ENCODE results near the gene FGF5. TPM values are rescaled to one million over a fixed set of nuclear protein-coding genes. Genes with fewer than 3 reads are reported as not detected.

The FGF5 gene
- total and polyA plus RNA-seq, 2 of the 13 experiments (the other 11 are each of a cell fraction or from before 2014, with no cell fraction given), result not detected

DNA sequence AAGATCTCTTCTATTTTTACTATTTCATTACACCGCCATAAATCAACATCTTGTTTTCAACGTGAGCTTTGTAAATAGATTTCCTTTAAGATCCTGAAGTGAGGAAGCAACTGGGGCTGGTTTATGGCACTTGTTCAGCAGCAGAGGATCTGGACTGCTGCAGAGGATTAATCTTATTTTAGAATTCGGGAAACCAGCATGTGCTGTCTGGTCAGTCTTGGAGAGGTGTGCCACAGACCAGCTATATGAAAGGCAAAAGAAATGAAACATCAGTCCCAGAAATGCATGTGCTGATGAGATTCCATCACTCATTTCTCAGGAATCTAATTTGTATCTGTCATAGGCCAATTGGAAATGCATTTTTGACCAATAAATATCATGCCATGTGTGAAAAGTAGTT lies 45.8 kb upstream of the FGF5 start:
- WGBS (ENCODE audit: low lambda C conversion rate), result 0% methylated on average over 3 of the region's 3 CpGs
- Histone ChIP-seq H3K27me3 (ENCODE audit: control insufficient read depth in 1 of 2, insufficient read depth in 2 of 2, low read length in 2 of 2) (no peaks in the 10 kb centered on the region), H3K27ac (ENCODE audit: extremely low read length, insufficient read depth, low read length) (no peak overlapping the region), H4K20me1 (ENCODE audit: insufficient read depth, low read length) (no peaks in the 10 kb centered on the region), H3K4me3 (replicated peaks in 1 of 3; ENCODE audit: insufficient read depth in 1 of 3, low read depth in 2 of 3, low read length in 3 of 3) (no peak overlapping the region), H3K9me3 (ENCODE audit: low read length) (no peaks in the 10 kb centered on the region), H3K79me2 (ENCODE audit: insufficient read depth, low read length) (no peaks in the 10 kb centered on the region), H2AFZ (ENCODE audit: low read length) (no peak overlapping the region), H3K36me3 (replicated peaks in 1 of 2; ENCODE audit: control insufficient read depth in 1 of 2, insufficient read depth in 2 of 2, low read length in 2 of 2) (no peaks in the 10 kb centered on the region), H3K4me1 (ENCODE audit: insufficient read depth, low read length) (no peaks in the 10 kb centered on the region), H3K9ac (ENCODE audit: insufficient read depth, low read depth, low read length) (no peak overlapping the region), H3K4me2 (ENCODE audit: low read depth, low read length) (no peak overlapping the region)
- no peak for ATAC-seq
- TF ChIP-seq MATR3 (CRISPR knock-in tag; IDR thresholded peaks at IDR 0.05), result no peak
- TF ChIP-seq, protein P1, sequence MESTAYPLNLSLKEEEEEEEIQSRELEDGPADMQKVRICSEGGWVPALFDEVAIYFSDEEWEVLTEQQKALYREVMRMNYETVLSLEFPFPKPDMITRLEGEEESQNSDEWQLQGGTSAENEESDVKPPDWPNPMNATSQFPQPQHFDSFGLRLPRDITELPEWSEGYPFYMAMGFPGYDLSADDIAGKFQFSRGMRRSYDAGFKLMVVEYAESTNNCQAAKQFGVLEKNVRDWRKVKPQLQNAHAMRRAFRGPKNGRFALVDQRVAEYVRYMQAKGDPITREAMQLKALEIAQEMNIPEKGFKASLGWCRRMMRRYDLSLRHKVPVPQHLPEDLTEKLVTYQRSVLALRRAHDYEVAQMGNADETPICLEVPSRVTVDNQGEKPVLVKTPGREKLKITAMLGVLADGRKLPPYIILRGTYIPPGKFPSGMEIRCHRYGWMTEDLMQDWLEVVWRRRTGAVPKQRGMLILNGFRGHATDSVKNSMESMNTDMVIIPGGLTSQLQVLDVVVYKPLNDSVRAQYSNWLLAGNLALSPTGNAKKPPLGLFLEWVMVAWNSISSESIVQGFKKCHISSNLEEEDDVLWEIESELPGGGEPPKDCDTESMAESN (CRISPR knock-in tag; conservative IDR thresholded peaks at IDR 0.05), result no peak
- no peak for TF ChIP-seq ZNF12 (CRISPR knock-in tag; IDR thresholded peaks at IDR 0.05)
- intact Hi-C loops (cut with micrococcal nuclease; ENCODE audit: unreplicated experiment) (loop anchor here (5.0 kb wide), 1 partner anchor 117 kb away; the partner anchor contains the start of gene CFAP299), in situ Hi-C loops (cut with HindIII; ENCODE audit: extremely low pct_ligation_motif_present, low pct_unique_long_range_greater_than_20kb) (loop anchor here (25.0 kb wide), 1 partner anchor 308 kb away; no protein-coding TSS in a partner anchor)
- POLR2A ChIA-PET, result no interaction called here
- FAIRE-seq, result no peak
- CTCF ChIA-PET (ENCODE audit: low intra/inter-chr PET ratio, low total read pairs), result no interaction called here
- BruUV-seq (replicated peaks), result no TSS peak
- DNase-seq (ENCODE audit: low spot score), result no peak

DNA sequence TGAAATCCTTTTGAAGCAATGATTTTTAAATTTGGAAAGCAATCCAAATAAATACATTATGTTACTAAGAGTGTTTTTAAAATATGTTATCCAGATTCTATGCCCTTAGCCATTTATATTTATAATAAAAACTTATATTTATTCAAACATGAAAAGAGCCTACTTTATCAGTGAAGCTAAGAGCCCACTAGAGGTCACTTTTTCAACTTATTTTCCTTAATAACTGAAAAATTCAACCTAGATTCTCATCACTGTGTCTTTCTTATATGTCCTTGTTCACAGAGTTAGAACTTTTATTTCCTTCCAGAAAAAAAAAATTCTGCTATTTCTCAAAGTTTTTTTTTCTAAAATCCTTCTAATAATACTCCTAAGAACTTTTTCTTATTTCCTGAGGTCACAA lies 45.3 kb upstream of the FGF5 start:
- Histone ChIP-seq H3K4me3 (replicated peaks in 1 of 3; ENCODE audit: insufficient read depth in 1 of 3, low read depth in 2 of 3, low read length in 3 of 3) (no peak overlapping the region), H3K4me2 (ENCODE audit: low read depth, low read length) (no peak overlapping the region), H3K4me1 (ENCODE audit: insufficient read depth, low read length) (no peaks in the 10 kb centered on the region), H4K20me1 (ENCODE audit: insufficient read depth, low read length) (no peaks in the 10 kb centered on the region), H3K9ac (ENCODE audit: insufficient read depth, low read depth, low read length) (no peak overlapping the region), H3K36me3 (replicated peaks in 1 of 2; ENCODE audit: control insufficient read depth in 1 of 2, insufficient read depth in 2 of 2, low read length in 2 of 2) (no peaks in the 10 kb centered on the region), H3K79me2 (ENCODE audit: insufficient read depth, low read length) (no peaks in the 10 kb centered on the region), H3K27ac (ENCODE audit: extremely low read length, insufficient read depth, low read length) (no peak overlapping the region), H2AFZ (ENCODE audit: low read length) (no peak overlapping the region), H3K9me3 (ENCODE audit: low read length) (no peaks in the 10 kb centered on the region), H3K27me3 (ENCODE audit: control insufficient read depth in 1 of 2, insufficient read depth in 2 of 2, low read length in 2 of 2) (no peaks in the 10 kb centered on the region)
- ChIA-PET CTCF (ENCODE audit: low intra/inter-chr PET ratio, low total read pairs) (no interaction called here), POLR2A (no interaction called here)
- ATAC-seq (no peak), DNase-seq (ENCODE audit: low spot score) (no peak), FAIRE-seq (no peak)
- in situ Hi-C loops (cut with HindIII; ENCODE audit: extremely low pct_ligation_motif_present, low pct_unique_long_range_greater_than_20kb), result loop anchor here (25.0 kb wide), 1 partner anchor 309 kb away; no protein-coding TSS in a partner anchor
- no TSS peak for BruUV-seq (replicated peaks)
- intact Hi-C loops (cut with micrococcal nuclease; ENCODE audit: unreplicated experiment), result loop anchor here (5.0 kb wide), 1 partner anchor 116 kb away; the partner anchor contains the start of gene CFAP299
- TF ChIP-seq, protein P2, sequence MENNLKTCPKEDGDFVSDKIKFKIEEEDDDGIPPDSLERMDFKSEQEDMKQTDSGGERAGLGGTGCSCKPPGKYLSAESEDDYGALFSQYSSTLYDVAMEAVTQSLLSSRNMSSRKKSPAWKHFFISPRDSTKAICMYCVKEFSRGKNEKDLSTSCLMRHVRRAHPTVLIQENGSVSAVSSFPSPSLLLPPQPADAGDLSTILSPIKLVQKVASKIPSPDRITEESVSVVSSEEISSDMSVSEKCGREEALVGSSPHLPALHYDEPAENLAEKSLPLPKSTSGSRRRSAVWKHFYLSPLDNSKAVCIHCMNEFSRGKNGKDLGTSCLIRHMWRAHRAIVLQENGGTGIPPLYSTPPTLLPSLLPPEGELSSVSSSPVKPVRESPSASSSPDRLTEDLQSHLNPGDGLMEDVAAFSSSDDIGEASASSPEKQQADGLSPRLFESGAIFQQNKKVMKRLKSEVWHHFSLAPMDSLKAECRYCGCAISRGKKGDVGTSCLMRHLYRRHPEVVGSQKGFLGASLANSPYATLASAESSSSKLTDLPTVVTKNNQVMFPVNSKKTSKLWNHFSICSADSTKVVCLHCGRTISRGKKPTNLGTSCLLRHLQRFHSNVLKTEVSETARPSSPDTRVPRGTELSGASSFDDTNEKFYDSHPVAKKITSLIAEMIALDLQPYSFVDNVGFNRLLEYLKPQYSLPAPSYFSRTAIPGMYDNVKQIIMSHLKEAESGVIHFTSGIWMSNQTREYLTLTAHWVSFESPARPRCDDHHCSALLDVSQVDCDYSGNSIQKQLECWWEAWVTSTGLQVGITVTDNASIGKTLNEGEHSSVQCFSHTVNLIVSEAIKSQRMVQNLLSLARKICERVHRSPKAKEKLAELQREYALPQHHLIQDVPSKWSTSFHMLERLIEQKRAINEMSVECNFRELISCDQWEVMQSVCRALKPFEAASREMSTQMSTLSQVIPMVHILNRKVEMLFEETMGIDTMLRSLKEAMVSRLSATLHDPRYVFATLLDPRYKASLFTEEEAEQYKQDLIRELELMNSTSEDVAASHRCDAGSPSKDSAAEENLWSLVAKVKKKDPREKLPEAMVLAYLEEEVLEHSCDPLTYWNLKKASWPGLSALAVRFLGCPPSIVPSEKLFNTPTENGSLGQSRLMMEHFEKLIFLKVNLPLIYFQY (CRISPR knock-in tag; IDR thresholded peaks at IDR 0.05; ENCODE audit: borderline replicate concordance), result no peak
- TF ChIP-seq ATF1 (CRISPR knock-in tag; IDR thresholded peaks at IDR 0.05), result no peak
- no peak for TF ChIP-seq KLF9 (CRISPR knock-in tag; IDR thresholded peaks at IDR 0.05; ENCODE audit: low read depth)
- TF ChIP-seq RBM22 (optimal IDR thresholded peaks at IDR 0.05; ENCODE audit: low read length), result no peak
- TF ChIP-seq ZNF713 (CRISPR knock-in tag; IDR thresholded peaks at IDR 0.05), result no peak
- TF ChIP-seq, protein P3, sequence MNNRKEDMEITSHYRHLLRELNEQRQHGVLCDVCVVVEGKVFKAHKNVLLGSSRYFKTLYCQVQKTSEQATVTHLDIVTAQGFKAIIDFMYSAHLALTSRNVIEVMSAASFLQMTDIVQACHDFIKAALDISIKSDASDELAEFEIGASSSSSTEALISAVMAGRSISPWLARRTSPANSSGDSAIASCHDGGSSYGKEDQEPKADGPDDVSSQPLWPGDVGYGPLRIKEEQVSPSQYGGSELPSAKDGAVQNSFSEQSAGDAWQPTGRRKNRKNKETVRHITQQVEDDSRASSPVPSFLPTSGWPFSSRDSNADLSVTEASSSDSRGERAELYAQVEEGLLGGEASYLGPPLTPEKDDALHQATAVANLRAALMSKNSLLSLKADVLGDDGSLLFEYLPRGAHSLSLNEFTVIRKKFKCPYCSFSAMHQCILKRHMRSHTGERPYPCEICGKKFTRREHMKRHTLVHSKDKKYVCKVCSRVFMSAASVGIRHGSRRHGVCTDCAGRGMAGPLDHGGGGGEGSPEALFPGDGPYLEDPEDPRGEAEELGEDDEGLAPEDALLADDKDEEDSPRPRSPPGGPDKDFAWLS (CRISPR knock-in tag; IDR thresholded peaks at IDR 0.05; ENCODE audit: borderline replicate concordance), result no peak
- TF ChIP-seq RELA (CRISPR knock-in tag; IDR thresholded peaks at IDR 0.05), result no peak
- no peak for TF ChIP-seq ZNF550 (CRISPR knock-in tag; IDR thresholded peaks at IDR 0.05; ENCODE audit: borderline replicate concordance)
- TF ChIP-seq MIXL1 (CRISPR knock-in tag; IDR thresholded peaks at IDR 0.05), result no peak
